Cardiac septum (tissue), 1 donor: ENCODE measurements around the gene ZNF426. TPM values are rescaled to one million over a fixed set of nuclear protein-coding genes. Genes with fewer than 3 reads are reported as not detected.

Source experiments
- DNase-seq: peaks from one replicate; pipeline ENCODE4 v3.0.0-alpha.2; 2020; ENCODE audit warnings: low spot score
- intact Hi-C: fragments of 100-400 bp; cut with DNase I; formaldehyde crosslinking; loops from one replicate; pipeline ENCODE4 v1.14.0; 2022
- total RNA-seq: library from RNA; stranded (reverse); fragmentation: NEBNext Ultra II Directional; extraction: Animal tissue kit (Norgen Biotek cat#: 25700); gene quantifications from one replicate; pipeline ENCODE4 v1.2.1, GENCODE V29; 2021
- donor health status: DM: no; HTN: no; CAD: no.

The ZNF426 gene
- total RNA-seq, 1 donor from 2014 or later: 14.8 TPM

- intact Hi-C loops: no loop called here
- DNase-seq: no peak
Measured at GRCh38 chr19:9507285-9507684, 31.2 kb downstream of the ZNF426 start.

GRCh38 chr19:9500796-9501195 lies 37.6 kb downstream of the ZNF426 start:
- no peak for DNase-seq
- intact Hi-C loops: no loop called here

GRCh38 chr19:9498183-9498902 lies 40.1 kb downstream of the ZNF426 start, which contains the start of gene ZNF560:
Gene ZNF560, minus strand, starts transcription at chr19:9498616. Its CDS starts 23,303 bp downstream, at chr19:9475313.
- intact Hi-C loops: no loop called here
- no peak for DNase-seq

DNA sequence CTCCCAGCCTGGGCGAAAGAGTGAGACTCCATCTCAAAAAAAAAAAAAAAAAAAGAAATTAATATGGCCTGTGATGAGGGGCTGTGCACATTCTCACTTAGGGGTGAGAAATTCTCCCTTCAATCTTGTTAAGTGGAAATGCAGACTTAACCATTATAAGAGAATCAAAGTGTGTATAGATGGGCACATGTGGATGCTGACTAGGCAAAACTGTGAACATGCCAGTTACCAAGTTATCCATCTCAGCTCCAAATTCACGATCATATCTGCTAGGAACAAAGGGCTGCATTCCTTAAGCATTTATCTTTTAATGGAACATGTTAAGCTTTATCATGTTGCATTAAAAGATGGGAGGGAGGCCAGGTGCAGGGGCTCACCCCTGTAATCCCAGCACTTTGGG lies 44.3 kb downstream of the ZNF426 start:
- intact Hi-C loops: no loop called here
- DNase-seq: no peak

GRCh38 chr19:9487016-9487415 lies 51.4 kb downstream of the ZNF426 start:
- intact Hi-C loops: no loop called here
- no peak for DNase-seq

- intact Hi-C loops: no loop called here
- DNase-seq: no peak
Measured at GRCh38 chr19:9485140-9485539, 53.3 kb downstream of the ZNF426 start.

DNA sequence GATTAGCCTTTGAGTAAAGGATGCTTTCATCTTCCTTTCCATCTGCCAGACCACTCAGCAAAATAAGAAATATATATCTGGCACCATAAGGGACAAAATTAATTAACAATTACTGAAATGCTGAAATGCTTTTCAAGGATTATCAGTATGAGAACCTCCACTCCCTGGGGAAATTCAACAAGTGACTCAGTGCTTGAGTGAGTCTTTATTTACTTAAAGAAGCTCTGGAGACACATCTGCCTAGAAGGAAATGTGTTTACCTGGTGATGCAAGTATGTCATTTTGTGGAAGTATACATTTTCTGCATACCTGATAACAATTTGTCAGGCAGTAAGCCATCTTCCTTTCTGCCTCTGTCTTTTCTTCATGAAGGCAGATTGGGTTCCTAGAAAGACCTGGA lies 63.5 kb downstream of the ZNF426 start:
- intact Hi-C loops: no loop called here
- no peak for DNase-seq

Other genes starting within 250 kb of the ZNF426 start
- gene ZNF699, start 228.8 kb downstream of the ZNF426 start, total RNA-seq: 4.5 TPM
- 18.2 TPM for gene ZNF559, start 214.5 kb downstream of the ZNF426 start, total RNA-seq
- gene ZNF177, start 175.6 kb downstream of the ZNF426 start, total RNA-seq: 3.1 TPM
- 7.3 TPM for gene ZNF266, start 103.1 kb downstream of the ZNF426 start, total RNA-seq
- 0.16 TPM for gene ZNF560, start 40.0 kb downstream of the ZNF426 start, total RNA-seq
- 23.5 TPM for gene ZNF121, start 45.9 kb upstream of the ZNF426 start, total RNA-seq
- 27.4 TPM for gene ZNF561, start 82.6 kb upstream of the ZNF426 start, total RNA-seq
- 21.9 TPM for gene ZNF562, start 136.5 kb upstream of the ZNF426 start, total RNA-seq
- gene ZNF846, start 230.1 kb upstream of the ZNF426 start, total RNA-seq: 10.5 TPM